Activated CD4-positive, alpha-beta T cell treated with anti-CD3 and anti-CD28 coated beads, Interleukin-2, amount 50 U/mL, for 1 hour (primary cell): ENCODE results near the gene DSCAM.

Experiments
- DNase-seq: peaks from one replicate; pipeline ENCODE4 v3.0.0-alpha.2; 2020

DSCAM gene

GRCh38 chr21:40016667-40017066 lies 830.3 kb downstream of the DSCAM start:
- DNase-seq: no peak

- DNase-seq: no peak
Measured at GRCh38 chr21:40016234-40016633, 830.7 kb downstream of the DSCAM start.

- DNase-seq: no peak
Measured at GRCh38 chr21:40015818-40016217, 831.1 kb downstream of the DSCAM start.

- DNase-seq: no peak
Measured at GRCh38 chr21:40014394-40014793, 832.6 kb downstream of the DSCAM start.

GRCh38 chr21:40013001-40013735 lies 833.8 kb downstream of the DSCAM start:
- no peak for DNase-seq

GRCh38 chr21:40011371-40011770 lies 835.6 kb downstream of the DSCAM start:
- DNase-seq: no peak

GRCh38 chr21:40002978-40003377 lies 844.0 kb downstream of the DSCAM start:
- no peak for DNase-seq

- no peak for DNase-seq
Measured at GRCh38 chr21:39984286-39984991, 862.5 kb downstream of the DSCAM start.

- DNase-seq: no peak
Measured at GRCh38 chr21:39980241-39980820, 866.6 kb downstream of the DSCAM start.

GRCh38 chr21:39979321-39979720 lies 867.6 kb downstream of the DSCAM start:
- DNase-seq: no peak

- DNase-seq: no peak
Measured at GRCh38 chr21:39976800-39977199, 870.2 kb downstream of the DSCAM start.

GRCh38 chr21:39972976-39973770 lies 873.8 kb downstream of the DSCAM start:
- DNase-seq: no peak

- no peak for DNase-seq
Measured at GRCh38 chr21:39972471-39972870, 874.5 kb downstream of the DSCAM start.

GRCh38 chr21:39971956-39972355 lies 875.0 kb downstream of the DSCAM start:
- no peak for DNase-seq

- no peak for DNase-seq
Measured at GRCh38 chr21:39969691-39970364, 877.1 kb downstream of the DSCAM start.

- DNase-seq: no peak
Measured at GRCh38 chr21:39968010-39968409, 878.9 kb downstream of the DSCAM start.

GRCh38 chr21:39966786-39967185 lies 880.2 kb downstream of the DSCAM start:
- DNase-seq: no peak

- no peak for DNase-seq
Measured at GRCh38 chr21:39965026-39965425, 881.9 kb downstream of the DSCAM start.

GRCh38 chr21:39961251-39961650 lies 885.7 kb downstream of the DSCAM start:
- no peak for DNase-seq
